Smooth muscle cell of bladder (primary cell): ENCODE data around the gene MB. TPM values are rescaled to one million over a fixed set of nuclear protein-coding genes. Genes with fewer than 3 reads are reported as not detected.

Experiments used
- total RNA-seq: library from RNA; depleted of rRNA; stranded (reverse); fragments of >200 nt; gene quantifications from 2 replicates; pipeline ENCODE4 v1.2.3, GENCODE V29; 2014

MB gene
- not detected in 2 replicates for total RNA-seq

DNA sequence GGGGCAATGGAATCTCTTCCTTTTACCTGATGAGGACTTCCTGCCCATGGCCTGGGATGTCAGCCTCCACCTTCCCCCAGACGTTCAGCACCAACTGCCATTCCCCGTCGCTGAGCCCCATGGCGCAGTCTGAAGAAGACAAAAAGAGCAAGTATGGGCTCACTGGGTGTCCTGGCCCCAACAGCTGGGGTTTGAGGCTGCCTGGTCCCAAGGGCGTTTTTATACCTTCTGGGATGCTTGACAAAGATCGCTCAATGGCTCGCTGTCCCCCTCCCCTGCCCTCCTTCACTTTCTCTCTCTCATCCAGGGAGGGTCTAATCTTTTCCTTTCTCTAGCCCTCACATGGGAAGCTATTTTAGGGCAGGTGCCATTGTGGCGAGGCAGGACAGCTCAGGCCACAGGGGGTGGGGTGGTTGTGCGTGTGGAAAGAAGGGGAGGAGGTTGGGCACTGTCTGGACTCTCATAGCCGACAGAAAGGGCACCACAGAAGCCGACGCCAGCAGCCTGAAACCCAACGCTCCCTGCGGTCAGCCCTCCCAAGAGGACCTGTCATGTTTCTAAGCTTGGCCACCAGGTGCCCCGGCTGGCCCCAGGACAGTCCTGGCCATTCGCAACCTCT, at the start of gene MB:
Gene MB (minus strand): TSS at position 193 of the 619 bp plus-strand sequence. CDS start 72 bp downstream, at position 121.

DNA sequence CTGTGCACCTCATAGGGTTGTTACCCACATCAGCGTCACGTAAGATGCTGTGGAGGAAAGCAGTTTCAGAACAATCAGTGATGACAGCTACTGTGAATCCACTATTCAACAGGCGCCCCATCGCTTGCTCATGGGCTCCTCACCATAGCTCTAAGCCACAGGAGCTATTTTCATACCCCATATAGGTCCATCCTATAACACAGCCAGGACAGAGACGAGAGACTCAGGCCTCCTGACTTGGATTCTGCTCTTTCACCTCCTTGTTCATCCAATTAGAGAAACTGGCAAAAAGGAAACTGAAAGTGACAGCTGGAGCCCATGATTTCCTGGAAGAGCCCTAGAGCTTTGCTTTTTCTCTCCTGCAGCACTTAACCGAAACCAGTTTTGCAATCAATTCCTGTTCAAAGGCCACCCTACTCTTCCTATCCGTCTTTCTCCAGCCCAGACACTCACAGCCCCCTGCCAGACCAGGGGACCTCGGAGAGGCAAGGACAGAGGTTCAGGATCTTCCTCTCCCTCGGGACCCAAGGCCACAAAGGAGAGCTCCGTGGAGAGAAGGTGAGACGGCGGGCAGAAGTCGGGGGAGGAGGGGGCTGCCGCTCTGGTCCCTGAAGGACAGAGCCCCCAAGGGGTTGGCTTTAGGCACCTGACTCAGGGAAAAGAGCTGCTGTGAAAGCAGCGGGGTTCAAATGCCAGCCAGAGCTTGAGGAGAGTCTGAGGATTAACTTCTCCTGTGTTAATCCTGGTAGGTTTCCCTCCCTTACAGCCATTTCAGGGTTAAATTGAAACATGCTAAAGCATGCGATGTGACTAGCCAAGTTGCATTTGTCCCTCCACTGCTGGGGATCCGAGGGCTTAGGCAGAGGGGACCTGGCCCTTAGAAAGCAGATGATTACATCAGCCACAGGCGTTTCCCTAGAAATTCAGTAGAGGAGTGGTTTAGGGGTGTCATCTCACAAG, 31.2 kb upstream of the MB start, which contains the start of gene APOL6:
Gene APOL6 (plus strand): TSS at position 381 of the 960 bp plus-strand sequence. CDS start 7,980 bp downstream, outside the sequence.

Other genes with a start within 250 kb of the MB start
- gene HMOX1, start 236.2 kb downstream of the MB start, total RNA-seq = 86.8 and 237 TPM in 2 replicates
- gene MCM5, start 217.2 kb downstream of the MB start, total RNA-seq = 5.3 and 11.5 TPM in 2 replicates
- gene RASD2, start 76.5 kb downstream of the MB start, total RNA-seq = under 0.01 and 0.46 TPM in 2 replicates
- 23.5 and 32.1 TPM in 2 replicates for gene APOL6, start 31.1 kb upstream of the MB start, total RNA-seq
- not detected in 2 replicates for gene APOL5, start 100.5 kb upstream of the MB start, total RNA-seq